HFF-Myc (cell line): ENCODE data around the gene RPS17.
"Not testable (repeated sequence)": the region's sequence is repeated elsewhere in the genome, so short reads cannot be mapped to it uniquely, and the experiment has no call there.

Experiments
- DNase-seq: peaks from one replicate; pipeline ENCODE4 v3.0.0-alpha.2; 2011; ENCODE audit warnings: low read depth; ENCODE audit errors: extremely low read depth
- H3K4me3 ChIP-seq: replicated peaks from 2 replicates; pipeline ENCODE4 v1.5.1; 2011; ENCODE audit warnings: low read depth, mild to moderate bottlenecking, control low read depth, low read length
- CTCF ChIP-seq: IDR thresholded peaks from 2 replicates; pipeline ENCODE4 v1.5.1; 2012; ENCODE audit warnings: mild to moderate bottlenecking, low read depth, low read length, control low read depth; ENCODE audit errors: missing control alignments

Gene RPS17

GRCh38 chr15:82533801-82534200, 6.5 kb downstream of the RPS17 start:
- no peak for TF ChIP-seq CTCF
- no peak for DNase-seq
- no peak overlapping the region for H3K4me3 ChIP-seq

- no peak for TF ChIP-seq CTCF
- H3K4me3 ChIP-seq = no peak overlapping the region
- DNase-seq = no peak
Measured at GRCh38 chr15:82532991-82533481, 7.2 kb downstream of the RPS17 start.

GRCh38 chr15:82532383-82532990, 7.8 kb downstream of the RPS17 start:
- H3K4me3 ChIP-seq = no peak overlapping the region
- no peak for TF ChIP-seq CTCF
- no peak for DNase-seq

GRCh38 chr15:82531496-82532382, 8.5 kb downstream of the RPS17 start:
- TF ChIP-seq CTCF = no peak
- DNase-seq = no peak

GRCh38 chr15:82530606-82531379, 9.5 kb downstream of the RPS17 start:
- no peak overlapping the region for H3K4me3 ChIP-seq
- TF ChIP-seq CTCF = peak; percentile 86

More at GRCh38 chr15:82531496-82532382, 8.5 kb downstream of the RPS17 start:
- H3K4me3 ChIP-seq = no peak overlapping the region

GRCh38 chr15:82530006-82530405, 10.3 kb downstream of the RPS17 start:
- TF ChIP-seq CTCF = no peak
- DNase-seq = no peak
- H3K4me3 ChIP-seq = no peak overlapping the region

More at GRCh38 chr15:82530606-82531379, 9.5 kb downstream of the RPS17 start:
- DNase-seq = no peak

- not testable (repeated sequence) for DNase-seq, H3K4me3 ChIP-seq
Measured at GRCh38 chr15:82513587-82513986, 26.7 kb downstream of the RPS17 start.

- H3K4me3 ChIP-seq, DNase-seq: not testable (repeated sequence)
Measured at GRCh38 chr15:82507693-82508092, 32.6 kb downstream of the RPS17 start.

GRCh38 chr15:82507087-82507486, 33.2 kb downstream of the RPS17 start:
- not testable (repeated sequence) for DNase-seq, H3K4me3 ChIP-seq

GRCh38 chr15:82505842-82506241, 34.4 kb downstream of the RPS17 start:
- not testable (repeated sequence) for DNase-seq, H3K4me3 ChIP-seq
